Measurements from ENCODE around the gene LRCH3. TPM values are rescaled to one million over a fixed set of nuclear protein-coding genes. Genes with fewer than 3 reads are reported as not detected.

The LRCH3 gene
- total and polyA plus RNA-seq, 9 of the 15 experiments (the other 6 are each of a cell fraction or from before 2014, with no cell fraction given) = 4.6 to 75.3 (median 30.3) TPM

DNA sequence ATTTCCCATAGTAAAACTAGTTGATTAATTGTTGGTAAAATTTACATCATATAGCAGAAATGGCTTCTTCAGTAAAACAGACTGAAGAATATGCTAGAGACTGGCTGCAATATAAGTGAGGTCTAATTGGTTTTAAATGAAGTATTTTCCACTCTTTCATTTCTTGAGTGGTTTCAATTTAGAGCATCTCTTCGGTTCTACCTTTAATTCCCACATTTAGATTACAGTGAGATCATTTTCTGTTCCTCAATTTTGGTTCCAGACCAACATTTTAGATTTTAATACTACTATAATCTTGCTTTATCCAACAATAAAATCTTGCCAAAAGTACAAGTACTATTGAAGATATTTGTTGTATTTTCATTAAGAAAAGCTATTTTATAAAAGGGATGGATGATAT, 1.0 kb upstream of the LRCH3 start:
- Histone ChIP-seq H3K9me1 (ENCODE audit: control insufficient read depth, insufficient read depth, low read length) (no peaks in the 10 kb centered on the region), H3K27me3 (ENCODE audit: control insufficient read depth in 2 of 2, insufficient read depth in 2 of 2, low read length in 2 of 2) (no peaks in the 10 kb centered on the region), H3K36me3 (ENCODE audit: control insufficient read depth, insufficient read depth, low read length) (peaks cover 3% of the 10 kb centered on the region; the same call in 1 of the 3 replicates), H3K4me2 (ENCODE audit: insufficient read depth, low read length) (no peak overlapping the region; the same call in 1 of the 2 replicates), H3K4me1 (replicated peaks in 1 of 2; ENCODE audit: control insufficient read depth in 2 of 2, insufficient read depth in 2 of 2, low read length in 2 of 2) (peaks cover 10% of the 10 kb centered on the region in 2 experiments; a peak in 3 of 5 replicates), H3K4me3 (no peak overlapping the region), H2AFZ (ENCODE audit: low read depth, low read length) (peak overlapping the region; percentile 62; the same call in 1 of the 2 replicates), H4K20me1 (replicated peaks; ENCODE audit: control insufficient read depth, insufficient read depth, low read length) (no peaks in the 10 kb centered on the region; the same call in 1 of the 2 replicates), H3K27ac (ENCODE audit: extremely low read depth, low read depth, low read length) (no peak overlapping the region), H3K79me2 (ENCODE audit: control insufficient read depth, insufficient read depth, low read length) (peaks cover 41% of the 10 kb centered on the region), H3K9ac (ENCODE audit: insufficient read depth in 1 of 2, low read depth in 2 of 2, low read length in 2 of 2) (no peak overlapping the region; a peak in 1 of 4 replicates), H3K9me3 (replicated peaks; ENCODE audit: control insufficient read depth, insufficient read depth, low read depth, low read length) (no peaks in the 10 kb centered on the region)
- DNase-seq (ENCODE audit: extremely low read depth in 1 of 4, low spot score in 3 of 4) (no peak), FAIRE-seq (no peak), ATAC-seq (no peak)
- ChIA-PET POLR2A (interaction anchor here (0.9 to 2.1 kb wide), 4 partner anchors 11 to 51 kb away, joined by 3 to 5 read pairs (median 4); no protein-coding TSS in a partner anchor), CTCF (ENCODE audit: low intra/inter-chr PET ratio) (no interaction called here)
- TF ChIP-seq SMAD2 (IDR thresholded peaks at IDR 0.05; ENCODE audit: low read depth, low read length) (no peak), ZNF239 (CRISPR knock-in tag; IDR thresholded peaks at IDR 0.05) (no peak), POLR3G (IDR thresholded peaks at IDR 0.05; ENCODE audit: extremely low read depth, insufficient read length, insufficient replicate concordance) (no peak), RBM22 (IDR thresholded peaks at IDR 0.05; ENCODE audit: low read depth, low read length, poor library complexity, severe bottlenecking) (no peak), ZNF655 (CRISPR knock-in tag; IDR thresholded peaks at IDR 0.05) (no peak), DIDO1 (tag; IDR thresholded peaks at IDR 0.05; ENCODE audit: low read depth) (no peak), ZNF133 (CRISPR knock-in tag; IDR thresholded peaks at IDR 0.05) (no peak), RBM25 (IDR thresholded peaks at IDR 0.05; ENCODE audit: low read depth, low read length, severe bottlenecking) (no peak), ILK (tag; IDR thresholded peaks at IDR 0.05; ENCODE audit: borderline replicate concordance, low read depth) (no peak), TSHZ1 (CRISPR knock-in tag; IDR thresholded peaks at IDR 0.05) (no peak), CBFB (CRISPR knock-in tag; IDR thresholded peaks at IDR 0.05) (no peak), BRD4 (IDR thresholded peaks at IDR 0.05) (no peak), HES1 (IDR thresholded peaks at IDR 0.05; ENCODE audit: low read depth) (no peak), NFXL1 (CRISPR knock-in tag; IDR thresholded peaks at IDR 0.05) (no peak)
- TF ChIP-seq, protein P1, sequence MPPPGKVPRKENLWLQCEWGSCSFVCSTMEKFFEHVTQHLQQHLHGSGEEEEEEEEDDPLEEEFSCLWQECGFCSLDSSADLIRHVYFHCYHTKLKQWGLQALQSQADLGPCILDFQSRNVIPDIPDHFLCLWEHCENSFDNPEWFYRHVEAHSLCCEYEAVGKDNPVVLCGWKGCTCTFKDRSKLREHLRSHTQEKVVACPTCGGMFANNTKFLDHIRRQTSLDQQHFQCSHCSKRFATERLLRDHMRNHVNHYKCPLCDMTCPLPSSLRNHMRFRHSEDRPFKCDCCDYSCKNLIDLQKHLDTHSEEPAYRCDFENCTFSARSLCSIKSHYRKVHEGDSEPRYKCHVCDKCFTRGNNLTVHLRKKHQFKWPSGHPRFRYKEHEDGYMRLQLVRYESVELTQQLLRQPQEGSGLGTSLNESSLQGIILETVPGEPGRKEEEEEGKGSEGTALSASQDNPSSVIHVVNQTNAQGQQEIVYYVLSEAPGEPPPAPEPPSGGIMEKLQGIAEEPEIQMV (tag; conservative IDR thresholded peaks at IDR 0.05; ENCODE audit: low read depth) = no peak
- intact Hi-C loops (cut with micrococcal nuclease) (no loop called here), in situ Hi-C loops (cut with MboI) (no loop called here)
- no TSS peak for BruUV-seq (replicated peaks)
- 25% methylated on average over 1 of the region's 1 CpG for WGBS (ENCODE audit: insufficient coverage, low coverage, missing lambda C conversion rate)
